H1 (cell line): Measurements from ENCODE around the gene FLNA. TPM values are rescaled to one million over a fixed set of nuclear protein-coding genes. Genes with fewer than 3 reads are reported as not detected.
"Not testable (repeated sequence)": the region's sequence is repeated elsewhere in the genome, so short reads cannot be mapped to it uniquely, and the experiment has no call there.

Experiments used
- CTCF ChIA-PET: fragments of 300-600 bp; sonication (Branson Sonifier 250); formaldehyde crosslinking; loops from one replicate; lab custom pipeline; 2021; ENCODE audit not compliant: partially characterized antibody; lab: Charles Lee
- POLR2A ChIA-PET: fragments of 300-600 bp; sonication (Branson Sonifier 250); formaldehyde crosslinking; loops from one replicate; lab custom pipeline; 2021; ENCODE audit warnings: inconsistent platforms; ENCODE audit not compliant: partially characterized antibody; lab: Charles Lee
- DNase-seq, 2 experiments: peaks; one replicate each; pipeline versions ENCODE4 v3.0.0 to v3.0.0-alpha.2; 2010 to 2022; ENCODE audit warnings: low spot score in 2 of 2, low read depth in 1 of 2, mixed read lengths in 1 of 2
- FAIRE-seq: peaks from 2 replicates; lab custom pipeline; 2011; peaks lifted over from hg19 to GRCh38; lab: Jason Lieb, UNC
- H2AFZ ChIP-seq: 2 replicates; pipeline ENCODE4 v1.8.1; 2012; ENCODE audit warnings: low read length, inconsistent platforms
- H2AK5ac ChIP-seq: 2 replicates; pipeline ENCODE4 v1.6.1; 2013; ENCODE audit warnings: low read depth, low read length
- H2BK120ac ChIP-seq: replicated peaks from 2 replicates; pipeline ENCODE3; 2013; ENCODE audit warnings: low read depth, low read length, inconsistent platforms
- H2BK12ac ChIP-seq: 2 replicates; pipeline ENCODE4 v1.6.1; 2013; ENCODE audit warnings: low read depth, low read length
- H2BK15ac ChIP-seq: 2 replicates; pipeline ENCODE4 v1.6.1; 2013; ENCODE audit warnings: low read length
- H2BK20ac ChIP-seq: 2 replicates; pipeline ENCODE4 v1.6.1; 2013; ENCODE audit warnings: low read length
- H2BK5ac ChIP-seq: 2 replicates; pipeline ENCODE4 v1.6.1; 2013; ENCODE audit warnings: low read depth, low read length
- H3K14ac ChIP-seq: 2 replicates; pipeline ENCODE4 v1.6.1; 2013; ENCODE audit warnings: inconsistent platforms; ENCODE audit not compliant: insufficient read length
- H3K18ac ChIP-seq: 2 replicates; pipeline ENCODE4 v1.6.1; 2013; ENCODE audit warnings: low read length; ENCODE audit errors: extremely low read depth
- H3K23ac ChIP-seq: 2 replicates; pipeline ENCODE4 v1.6.1; 2013; ENCODE audit warnings: inconsistent platforms; ENCODE audit not compliant: insufficient read length
- H3K23me2 ChIP-seq: 2 replicates; pipeline ENCODE4 v1.6.1; 2013; ENCODE audit warnings: low read depth, low read length
- H3K27ac ChIP-seq: 2 replicates; pipeline ENCODE4 v1.6.1; 2011; ENCODE audit warnings: low read depth, low read length, inconsistent platforms
- H3K27me3 ChIP-seq, 4 experiments: replicated peaks in 1 of 4; 1 replicate in 1 of 4; 2 replicates in 3 of 4; pipeline versions ENCODE4 v1.6.1 to v1.8.1; 2011 to 2013; ENCODE audit warnings: low read length in 3 of 4, mild to moderate bottlenecking in 3 of 4, inconsistent platforms in 2 of 4, mixed read lengths in 2 of 4, moderate library complexity in 1 of 4; ENCODE audit not compliant: control insufficient read depth in 3 of 4, insufficient read depth in 3 of 4; ENCODE audit errors: extremely low read depth in 1 of 4
- H3K36me3 ChIP-seq, 4 experiments: 2 replicates each; pipeline versions ENCODE4 v1.6.1 to v1.8.1; 2011 to 2013; ENCODE audit warnings: mild to moderate bottlenecking in 4 of 4, low read length in 3 of 4, moderate library complexity in 2 of 4, control low read depth in 1 of 4, inconsistent platforms in 1 of 4; ENCODE audit not compliant: insufficient read depth in 4 of 4, control insufficient read depth in 2 of 4
- H3K4ac ChIP-seq: replicated peaks from 2 replicates; pipeline ENCODE3; 2013; ENCODE audit warnings: low read length, low read depth, mixed read lengths, inconsistent platforms; ENCODE audit not compliant: insufficient read length
- H3K4me1 ChIP-seq, 4 experiments: replicated peaks in 1 of 4; 1 replicate in 1 of 4; 2 replicates in 3 of 4; pipeline versions ENCODE4 v1.6.1 to v1.8.1; 2011 to 2013; ENCODE audit warnings: low read length in 3 of 4, inconsistent platforms in 2 of 4, mixed read lengths in 1 of 4; ENCODE audit not compliant: insufficient read depth in 4 of 4, control insufficient read depth in 3 of 4
- H3K4me2 ChIP-seq, 2 experiments: 2 replicates each; pipeline versions ENCODE4 v1.6.1 to v1.8.1; 2011 to 2013; ENCODE audit warnings: low read depth in 2 of 2, low read length in 2 of 2, control low read depth in 1 of 2, inconsistent platforms in 1 of 2, mild to moderate bottlenecking in 1 of 2; ENCODE audit not compliant: insufficient read depth in 1 of 2
- H3K4me3 ChIP-seq, 4 experiments: fragments of 200-600, 300-600 bp in 1 of 4; sonication (generic), shearing (Covaris generic), sonication (Bioruptor Twin) in 1 of 4; 2 replicates each; pipeline versions ENCODE4 v1.5.1 to v1.8.1; 2011 to 2016; ENCODE audit warnings: low read length in 4 of 4, low read depth in 3 of 4, control low read depth in 2 of 4, inconsistent platforms in 2 of 4, mild to moderate bottlenecking in 2 of 4, mixed read lengths in 1 of 4, moderate library complexity in 1 of 4; ENCODE audit not compliant: insufficient read depth in 2 of 4; ENCODE audit errors: extremely low read depth in 1 of 4
- H3K56ac ChIP-seq: replicated peaks from 2 replicates; pipeline ENCODE3; 2013; ENCODE audit warnings: low read depth, mild to moderate bottlenecking, mixed read lengths, low read length, inconsistent platforms; ENCODE audit not compliant: insufficient read length
- H3K79me1 ChIP-seq: 2 replicates; pipeline ENCODE4 v1.6.1; 2013; ENCODE audit warnings: low read depth, low read length, control low read depth
- H3K79me2 ChIP-seq, 2 experiments: 2 replicates each; pipeline versions ENCODE4 v1.6.1 to v1.8.1; 2012 to 2013; ENCODE audit warnings: low read length in 2 of 2, mild to moderate bottlenecking in 2 of 2, inconsistent platforms in 1 of 2; ENCODE audit not compliant: insufficient read depth in 2 of 2, control insufficient read depth in 1 of 2
- H3K9ac ChIP-seq, 4 experiments: replicated peaks in 1 of 4; 1 replicate in 1 of 4; 2 replicates in 3 of 4; pipeline versions ENCODE4 v1.6.1 to v1.8.1; 2011 to 2013; ENCODE audit warnings: low read depth in 3 of 4, low read length in 3 of 4, control low read depth in 2 of 4, mild to moderate bottlenecking in 2 of 4, moderate library complexity in 2 of 4, inconsistent platforms in 1 of 4; ENCODE audit errors: extremely low read depth in 1 of 4
- H3K9me3 ChIP-seq, 2 experiments: 2 replicates each; pipeline versions ENCODE4 v1.6.1 to v1.8.1; 2012 to 2013; ENCODE audit warnings: mild to moderate bottlenecking in 2 of 2, moderate library complexity in 2 of 2, control low read depth in 1 of 2, inconsistent platforms in 1 of 2, low read depth in 1 of 2, low read length in 1 of 2, mixed read lengths in 1 of 2; ENCODE audit not compliant: insufficient read depth in 2 of 2
- H4K20me1 ChIP-seq, 2 experiments: replicated peaks in 1 of 2; 2 replicates each; pipeline versions ENCODE3 to v1.8.1; 2011 to 2013; ENCODE audit warnings: inconsistent platforms in 2 of 2, low read length in 2 of 2, mild to moderate bottlenecking in 1 of 2; ENCODE audit not compliant: insufficient read depth in 2 of 2, control insufficient read depth in 1 of 2
- H4K5ac ChIP-seq: 2 replicates; pipeline ENCODE4 v1.6.1; 2013; ENCODE audit warnings: low read length, low read depth, mixed read lengths, inconsistent platforms; ENCODE audit not compliant: insufficient read length
- H4K8ac ChIP-seq: 2 replicates; pipeline ENCODE4 v1.8.0; 2013; ENCODE audit warnings: mild to moderate bottlenecking, moderate library complexity, low read length, inconsistent platforms; ENCODE audit not compliant: insufficient read depth; ENCODE audit errors: extremely low read depth
- H4K91ac ChIP-seq: replicated peaks from 2 replicates; pipeline ENCODE3; 2013; ENCODE audit warnings: low read length, mixed read lengths, inconsistent platforms; ENCODE audit not compliant: insufficient read length
- WGBS, 2 experiments: shearing (Covaris generic) in 1 of 2; methylation state at CpG; one replicate each; pipeline versions ENCODE4 v1.1.6 to v1.1.7; 2013 to 2015; ENCODE audit warnings: low lambda C conversion rate in 2 of 2, mixed read lengths in 2 of 2, inconsistent platforms in 1 of 2, low coverage in 1 of 2, missing lambda C conversion rate in 1 of 2; ENCODE audit not compliant: insufficient replicate concordance in 2 of 2, insufficient coverage in 1 of 2, insufficient read length in 1 of 2; ENCODE audit errors: extremely low coverage in 1 of 2, missing lambda C conversion rate in 1 of 2; 5-methylcytosine and 5-hydroxymethylcytosine counted together
- polyA plus RNA-seq, 7 experiments: library from polyadenylated mRNA; depleted of rRNA in 3 of 7; stranded (reverse) in 5 of 7; unstranded in 2 of 7; fragments of >200 nt in 5 of 7; fragments of 200-250 nt in 2 of 7; gene quantifications; 1 replicate in 5 of 7; 2 replicates in 1 of 7; 4 replicates in 1 of 7; pipeline versions ENCODE4 v1.2.1 to v1.2.3, GENCODE V29; 2011 to 2013; ENCODE audit warnings: missing spikeins in 2 of 7, mixed read lengths in 2 of 7
- total RNA-seq: library from RNA; stranded (reverse); fragmentation: NEBNext Ultra II Directional; extraction: Animal tissue kit (Norgen Biotek cat#: 25700); gene quantifications from 2 replicates; pipeline ENCODE4 v1.2.1, GENCODE V29; 2021

Gene FLNA
- total and polyA plus RNA-seq, 2 of the 8 experiments (the other 6 are each of a cell fraction or from before 2014, with no cell fraction given) = 315 to 925 TPM

DNA sequence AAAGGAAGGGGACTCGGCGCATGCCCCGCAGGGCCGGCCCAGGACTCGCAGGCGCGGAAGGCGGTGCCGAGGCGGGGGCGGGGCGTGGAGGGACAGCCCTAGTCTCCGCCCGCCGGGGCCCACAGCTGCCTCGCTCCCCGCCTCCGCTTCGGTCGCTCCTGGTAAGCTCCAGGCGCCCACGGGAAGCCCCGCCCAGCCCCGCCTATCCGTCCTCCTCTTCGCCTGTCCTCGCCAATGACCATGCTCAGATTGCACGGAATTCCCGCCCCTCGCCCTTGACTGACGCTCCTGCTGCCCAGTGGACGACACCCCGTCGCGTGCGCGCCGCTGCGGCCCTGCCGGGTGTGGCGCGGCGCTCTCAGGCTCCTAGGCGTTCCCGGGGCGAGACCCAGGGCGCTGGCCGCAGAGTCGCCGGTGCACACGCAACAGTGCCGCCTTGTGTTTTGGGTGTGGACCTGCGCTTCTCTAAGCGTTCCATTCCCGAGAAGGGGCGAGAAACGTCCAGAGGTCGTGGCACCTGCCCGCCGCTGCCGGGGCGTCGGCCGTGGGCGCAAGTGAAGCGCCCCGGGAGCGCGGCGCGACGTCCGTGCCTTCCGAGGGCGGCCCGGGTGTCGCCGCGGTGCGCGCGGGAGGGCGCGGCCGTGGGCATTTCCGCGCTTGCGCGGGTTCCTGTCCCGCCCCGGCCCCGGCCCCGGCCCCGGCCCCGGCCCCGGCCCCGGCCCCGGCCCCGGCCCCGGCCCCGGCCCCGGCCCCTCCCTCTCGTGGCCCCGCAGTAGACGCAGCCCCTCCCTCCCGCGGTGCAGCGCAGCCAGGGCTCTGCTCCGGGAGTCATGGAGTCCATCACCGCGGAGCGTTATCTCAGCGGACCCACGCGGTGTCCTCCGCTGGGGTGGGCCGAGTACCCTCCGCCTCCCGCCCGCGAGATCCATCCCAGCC lies 15.6 kb upstream of the FLNA start:
- H3K18ac ChIP-seq, H4K20me1 ChIP-seq, H3K79me2 ChIP-seq, H3K4me1 ChIP-seq, H2BK5ac ChIP-seq, H3K27me3 ChIP-seq, H3K27ac ChIP-seq, H4K91ac ChIP-seq, H3K4me2 ChIP-seq, H3K79me1 ChIP-seq, H3K4ac ChIP-seq, H2BK12ac ChIP-seq, H2BK20ac ChIP-seq, H3K9ac ChIP-seq, H2BK120ac ChIP-seq, H3K23ac ChIP-seq, H3K4me3 ChIP-seq, FAIRE-seq, CTCF ChIA-PET, H3K36me3 ChIP-seq, H2AK5ac ChIP-seq, H3K9me3 ChIP-seq, H2BK15ac ChIP-seq, H4K8ac ChIP-seq, H3K14ac ChIP-seq, H3K23me2 ChIP-seq, H2AFZ ChIP-seq, POLR2A ChIA-PET, DNase-seq, H4K5ac ChIP-seq, H3K56ac ChIP-seq: not testable (repeated sequence)
- WGBS, 2 experiments = no CpG with 5 or more reads among the region's 121 CpGs

DNA sequence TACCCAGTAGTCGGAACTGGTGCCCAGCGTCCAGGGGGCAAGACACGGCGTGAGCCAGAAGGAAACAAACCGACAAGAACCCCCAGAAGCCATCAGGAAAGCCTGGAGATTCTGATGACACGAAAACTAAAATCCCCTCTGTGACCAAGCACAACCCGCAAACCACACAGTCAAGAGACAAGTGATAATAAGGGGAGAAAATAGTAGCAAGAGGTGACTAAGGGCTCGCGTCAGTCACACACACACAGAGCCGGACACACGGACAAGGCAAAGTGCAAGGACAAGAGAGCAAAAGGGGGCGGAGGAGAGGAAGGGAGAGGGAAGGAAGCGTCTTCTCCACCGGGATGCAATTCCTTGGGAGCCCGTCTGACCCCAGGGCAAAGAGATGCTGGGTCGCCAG lies 14.2 kb upstream of the FLNA start:
- H3K4me1 ChIP-seq, H4K91ac ChIP-seq, H3K23me2 ChIP-seq, H3K9me3 ChIP-seq, CTCF ChIA-PET, DNase-seq, H3K79me1 ChIP-seq, H2BK15ac ChIP-seq, H4K8ac ChIP-seq, H3K4me2 ChIP-seq, H4K20me1 ChIP-seq, H3K14ac ChIP-seq, POLR2A ChIA-PET, FAIRE-seq, H2BK120ac ChIP-seq, H3K27ac ChIP-seq, H3K9ac ChIP-seq, H3K23ac ChIP-seq, H2AK5ac ChIP-seq, H3K36me3 ChIP-seq, H3K79me2 ChIP-seq, H3K4ac ChIP-seq, H2BK20ac ChIP-seq, H3K27me3 ChIP-seq, H3K56ac ChIP-seq, H4K5ac ChIP-seq, H2BK12ac ChIP-seq, H2AFZ ChIP-seq, H3K4me3 ChIP-seq, H2BK5ac ChIP-seq, H3K18ac ChIP-seq: not testable (repeated sequence)
- WGBS, 2 experiments = no CpG with 5 or more reads among the region's 16 CpGs
